ENCODE measurements around the gene ZSCAN16. TPM values are rescaled to one million over a fixed set of nuclear protein-coding genes. Genes with fewer than 3 reads are reported as not detected.

The ZSCAN16 gene
- 13.4 and 17.2 TPM in 2 replicates for total RNA-seq

DNA sequence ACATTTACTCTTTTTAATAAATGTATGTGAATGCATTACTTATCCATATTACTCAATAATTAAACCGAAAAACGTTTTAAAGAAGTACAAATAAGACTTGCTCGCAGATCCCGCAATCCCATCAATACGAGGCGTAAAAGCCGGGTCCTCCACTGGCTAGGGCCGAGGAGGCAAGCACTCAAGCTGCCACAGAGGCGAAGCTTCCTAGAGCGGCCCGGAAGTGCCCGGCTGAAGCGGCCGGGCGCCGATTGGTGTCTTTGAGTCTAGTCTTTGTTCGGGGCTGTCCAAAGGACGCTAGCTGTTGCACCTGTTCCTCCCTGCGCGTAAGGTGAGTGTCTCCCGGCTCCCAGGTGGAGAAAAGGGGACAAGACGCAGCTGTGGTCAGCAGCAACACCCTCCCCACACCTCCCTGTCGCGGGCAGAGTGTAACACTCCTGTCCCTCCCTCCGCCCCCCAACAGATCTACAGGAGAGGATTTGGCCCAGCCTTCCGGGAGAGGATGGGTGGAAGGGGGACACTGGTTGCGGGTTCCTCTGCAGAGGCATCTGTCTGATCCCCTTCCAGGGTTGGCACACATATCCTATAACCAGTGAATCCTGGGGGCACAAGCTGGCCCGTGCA, at the start of gene ZSCAN16:
Gene ZSCAN16, plus strand, starts transcription at position 260 of the 621 bp plus-strand sequence. CDS start 835 bp downstream, outside the sequence.

DNA sequence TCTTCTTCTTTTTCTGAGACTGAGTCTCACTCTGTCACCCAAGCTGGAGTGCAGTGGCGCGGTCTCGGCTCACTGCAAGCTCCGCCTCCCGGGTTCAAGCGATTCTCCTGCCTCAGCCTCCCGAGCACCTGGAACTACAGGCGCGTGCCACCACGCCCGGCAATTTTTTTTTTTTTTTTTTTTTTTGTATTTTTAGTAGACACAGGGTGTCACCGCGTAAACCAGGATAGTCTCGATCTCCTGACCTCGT, 44.1 kb upstream of the ZSCAN16 start, which contains the start of gene ZNF165:
Gene ZNF165, plus strand, starts transcription at position 188 of the 250 bp plus-strand sequence. CDS start 4,913 bp downstream, outside the sequence.

DNA sequence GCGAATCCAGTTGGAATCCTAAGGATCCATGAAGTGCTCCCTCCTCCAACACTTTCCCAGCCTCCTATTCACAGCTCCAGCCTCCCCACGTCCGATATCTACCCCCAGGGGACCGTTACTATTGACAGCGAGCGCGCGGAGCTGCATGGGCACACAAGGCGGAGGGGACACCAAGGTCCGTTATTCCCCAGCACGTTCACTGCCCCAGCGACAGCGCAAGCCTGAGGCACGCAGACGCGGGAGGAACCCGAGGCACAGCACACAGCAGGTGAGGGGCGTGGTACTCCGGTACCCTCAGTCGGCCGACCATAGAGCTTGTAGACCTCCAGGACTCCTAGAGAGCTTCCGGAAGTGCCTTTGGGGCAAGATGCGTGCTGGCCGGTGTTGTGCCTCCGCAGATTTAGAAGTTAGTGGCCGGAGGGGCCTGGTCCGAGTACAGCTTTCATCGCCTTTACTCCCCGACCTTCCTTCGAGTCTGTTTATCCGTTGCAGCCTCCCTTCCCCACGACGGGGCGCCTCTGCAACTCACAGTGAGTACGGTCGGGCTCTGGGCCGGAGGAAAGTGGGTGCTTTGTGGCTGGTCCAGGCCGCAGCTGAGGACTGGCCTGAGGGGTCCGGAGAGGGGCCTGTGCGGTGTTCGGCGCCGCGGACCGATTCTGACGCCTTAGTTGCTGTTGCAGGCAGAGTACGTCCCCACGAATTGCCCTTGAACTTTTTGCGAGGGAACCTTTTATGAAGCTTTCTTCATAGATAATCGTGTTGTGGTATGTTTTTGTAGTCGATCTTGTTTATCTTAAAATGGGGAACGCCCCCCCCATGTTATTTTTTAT, 17.3 kb downstream of the ZSCAN16 start, which contains the start of gene ZKSCAN8:
Gene ZKSCAN8, plus strand, starts transcription at position 384 of the 830 bp plus-strand sequence. CDS start 6,525 bp downstream, outside the sequence.

Other genes starting within 250 kb of the ZSCAN16 start
- not detected in 2 replicates for gene OR2B2, start 212.2 kb upstream of the ZSCAN16 start, total RNA-seq
- 0.09 TPM in 1 of 2 replicates, not detected in the other for gene OR2B6, start 167.4 kb upstream of the ZSCAN16 start, total RNA-seq
- gene ZNF165, start 44.0 kb upstream of the ZSCAN16 start, total RNA-seq, result 0.26 and 0.33 TPM in 2 replicates
- 13.7 and 19.5 TPM in 2 replicates for gene ZKSCAN8, start 17.3 kb downstream of the ZSCAN16 start, total RNA-seq
- 6.0 and 8.5 TPM in 2 replicates for gene ZSCAN9, start 100.7 kb downstream of the ZSCAN16 start, total RNA-seq
- 2.7 and 5.4 TPM in 2 replicates for gene ZKSCAN4, start 127.7 kb downstream of the ZSCAN16 start, total RNA-seq
- 0.26 and 0.43 TPM in 2 replicates for gene NKAPL, start 134.7 kb downstream of the ZSCAN16 start, total RNA-seq
- gene ZSCAN26, start 142.5 kb downstream of the ZSCAN16 start, total RNA-seq, result 5.5 and 13.1 TPM in 2 replicates
- 3.5 and 5.8 TPM in 2 replicates for gene PGBD1, start 157.0 kb downstream of the ZSCAN16 start, total RNA-seq
- 10.2 TPM in 2 replicates for gene ZSCAN31, start 211.5 kb downstream of the ZSCAN16 start, total RNA-seq
- 2.2 and 6.3 TPM in 2 replicates for gene ZKSCAN3, start 225.3 kb downstream of the ZSCAN16 start, total RNA-seq

Data from dermis lymphatic vessel endothelial cell (primary cell).